OCI-LY1 (cell line): Measurements from ENCODE around the gene ARPIN.

Experiments
- CTCF ChIP-seq: fragments of 200-600 bp; sonication (generic), shearing (Covaris generic); IDR thresholded peaks from 2 replicates; pipeline ENCODE4 v1.5.1; 2017; ENCODE audit warnings: mild to moderate bottlenecking, antibody characterized with exemption, low read length, moderate library complexity, mixed read lengths
- EZH2 ChIP-seq: fragments of 200-600 bp; sonication (generic), shearing (Covaris generic); IDR thresholded peaks from 2 replicates; pipeline ENCODE4 v1.8.0; 2017; ENCODE audit warnings: borderline replicate concordance, mixed run types, mild to moderate bottlenecking, antibody characterized with exemption, low read length, moderate library complexity, mixed read lengths

DNA sequence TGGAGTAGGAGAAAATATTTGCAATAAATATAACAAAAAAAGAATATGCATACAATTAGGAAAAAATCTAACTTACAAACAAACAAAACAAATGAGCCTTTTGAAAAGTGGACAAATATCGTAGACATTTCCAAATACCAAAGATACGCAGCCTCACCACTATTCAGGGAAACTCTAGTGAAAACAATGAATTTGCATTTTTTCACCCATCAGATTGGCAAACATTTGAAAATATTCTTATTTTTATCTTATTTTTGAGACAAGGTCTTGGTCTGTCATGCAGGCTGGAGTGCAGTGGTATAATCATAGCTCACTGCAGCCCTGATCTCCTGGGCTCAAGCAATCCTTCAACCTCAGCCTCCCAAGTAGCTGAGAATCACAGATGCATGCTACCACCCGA is 34.4 kb downstream of the ARPIN start:
- TF ChIP-seq CTCF (no peak), EZH2 (no peak)
